Heart left ventricle (tissue), 16 donors: ENCODE data around the gene TGFBR3L. TPM values are rescaled to one million over a fixed set of nuclear protein-coding genes. Genes with fewer than 3 reads are reported as not detected.

Experiments used
- ATAC-seq, 4 donors: fragments of 200-7000 bp; cut with Tn5 transposase; one replicate each; pipeline ENCODE4 v1.9.1; 2020 to 2022; ENCODE audit warnings: moderate library complexity in 4 of 4, mild to moderate bottlenecking in 3 of 4, moderate number of reproducible peaks in 1 of 4
- DNase-seq, 5 donors: peaks; one replicate each; pipeline ENCODE4 v3.0.0-alpha.2; 2020
- H3K27ac ChIP-seq, 12 donors: fragments of 200-600 bp; sonication (generic) in 4 of 12; one replicate each; pipeline versions ENCODE4 v1.5.0 to v1.8.0; 2016 to 2022; ENCODE audit warnings: mild to moderate bottlenecking in 2 of 12
- H3K27me3 ChIP-seq, 9 donors: fragments of 200-600 bp; sonication (generic) in 2 of 9; one replicate each; pipeline versions ENCODE4 v1.5.1 to v1.8.0; 2016 to 2022; ENCODE audit warnings: mild to moderate bottlenecking in 3 of 9
- H3K36me3 ChIP-seq, 9 donors: fragments of 200-600 bp; sonication (generic) in 2 of 9; one replicate each; pipeline versions ENCODE4 v1.5.0 to v1.8.0; 2018 to 2022; ENCODE audit warnings: mild to moderate bottlenecking in 2 of 9
- H3K4me1 ChIP-seq, 12 donors: fragments of 200-600 bp; sonication (generic) in 4 of 12; one replicate each; pipeline versions ENCODE4 v1.5.0 to v1.8.0; 2016 to 2022; ENCODE audit warnings: mild to moderate bottlenecking in 3 of 12
- H3K4me3 ChIP-seq, 12 donors: fragments of 200-600 bp; sonication (generic) in 4 of 12; one replicate each; pipeline versions ENCODE4 v1.5.0 to v1.8.0; 2017 to 2022; ENCODE audit warnings: mild to moderate bottlenecking in 9 of 12, moderate library complexity in 4 of 12
- H3K9me3 ChIP-seq, 12 donors: fragments of 200-600 bp; sonication (generic) in 4 of 12; one replicate each; pipeline versions ENCODE4 v1.5.0 to v1.8.0; 2016 to 2022; ENCODE audit warnings: mild to moderate bottlenecking in 1 of 12
- CTCF ChIP-seq, 12 donors: fragments of 200-600 bp; sonication (generic) in 4 of 12; IDR thresholded peaks; one replicate each; pipeline versions ENCODE4 v1.5.0 to v1.8.0; 2018 to 2022; ENCODE audit warnings: antibody characterized with exemption in 12 of 12, mild to moderate bottlenecking in 5 of 12
- POLR2A ChIP-seq, 2 donors: fragments of 450-650 bp; IDR thresholded peaks; one replicate each; pipeline ENCODE4 v1.6.1; 2017; ENCODE audit warnings: antibody characterized with exemption in 2 of 2, mild to moderate bottlenecking in 2 of 2, moderate library complexity in 2 of 2
- WGBS, 4 donors: extraction: QIAGEN DNeasy Blood & Tissue Kit in 2 of 4; methylation state at CpG; one replicate each; pipeline versions ENCODE4 v1.1.5 to v1.1.7; 2013 to 2018; 5-methylcytosine and 5-hydroxymethylcytosine counted together
- intact Hi-C, 10 donors: fragments of 100-400 bp; cut with DNase I; formaldehyde crosslinking; loops; one replicate each; pipeline versions ENCODE4 v1.11.1 to v1.14.2; 2022
- polyA plus RNA-seq, 2 donors: library from polyadenylated mRNA; stranded (reverse); fragments of 200-250 nt; gene quantifications; one replicate each; pipeline ENCODE4 v1.2.3, GENCODE V29; 2013
- total RNA-seq, 9 donors: library from RNA; depleted of rRNA in 2 of 9; stranded (reverse); fragments of >200 nt in 2 of 9; fragmentation: NEBNext Ultra II Directional in 3 of 9; extraction: Animal tissue kit (Norgen Biotek cat#: 25700) in 3 of 9; gene quantifications; one replicate each; pipeline versions ENCODE4 v1.1.0 to v1.2.4, GENCODE V29; 2016 to 2023
- donor health status: ischemic (EF 13 %, LVEDD 7.1; RV severe dilation, severe dysfunction).
- donor health status: healthy with polysubstance abuse.
- donor health status: DM: no; HTN: yes; CAD: no.
- donor health status: DM: no; HTN: no; CAD: no.
- donor health status: ischemic (EF 25% LVEDD 6.9; RV normal size, moderate dysfunction).
- donor health status: ischemic (EF 25% LVEDD 5.7; RV mildly dilated, moderate dysfunction).
- donor health status: healthy.
- donor health status: DM: yes; HTN: yes; CAD: no.
- donor health status: ischemic (EF 35%, LVEDD 5.7; RV mildly dilated, moderate dysfunction).
- donor health status: nonischemic (EF 11% LVEDD 7.7; RV severe dilation, severe dysfunction).
- donor health status: DM: yes; HTN: yes; CAD: no.
- donor health status: PGD.
- donor health status: ischemic (EF 29% LVEDD 5.4; RV normal size, mild dysfunction).
- donor health status: nonischemic (EF 23%, LVEDD 6.1; RV moderate dilation, normal function).

Gene TGFBR3L
- total and polyA plus RNA-seq, 11 donors: 0.76 to 41.2 (median 6.8) TPM

DNA sequence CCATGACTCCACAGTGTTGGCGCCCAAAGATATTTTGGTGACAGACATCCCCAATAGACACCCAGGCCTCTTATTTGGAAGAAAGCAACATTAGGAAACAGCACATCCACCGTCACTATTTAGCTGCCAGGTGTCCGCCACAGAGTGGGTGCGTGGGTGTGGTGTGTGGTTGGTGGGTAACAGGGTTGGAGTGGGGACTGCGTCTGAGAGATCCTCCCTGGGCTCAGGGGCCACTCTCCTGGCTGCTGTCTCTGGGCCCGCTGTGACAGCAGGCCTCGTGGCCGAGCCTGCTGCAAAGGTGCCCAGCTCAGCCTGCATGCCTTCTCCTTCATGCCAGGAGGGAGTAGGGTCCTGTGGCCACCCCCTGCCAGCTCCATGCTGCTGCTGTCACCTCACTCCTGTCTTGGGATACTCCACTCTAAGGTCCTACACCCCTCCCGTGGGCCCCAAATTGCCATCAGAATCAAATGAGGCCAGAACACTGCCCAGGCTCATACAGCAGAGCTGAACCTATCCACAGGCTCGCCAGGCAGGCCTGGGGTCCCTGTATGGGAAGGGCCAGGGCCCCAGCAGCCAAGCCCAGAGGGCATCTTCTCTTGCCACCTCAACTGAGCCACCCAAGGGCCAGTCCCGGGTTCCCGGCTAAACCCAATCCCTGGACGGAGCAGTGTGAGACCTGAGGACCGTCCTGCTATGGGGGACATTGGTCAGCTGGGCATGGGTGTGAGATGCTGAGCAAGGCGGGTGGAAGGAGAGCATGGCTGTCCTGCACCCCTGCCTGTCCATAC is 53.6 kb downstream of the TGFBR3L start:
- intact Hi-C loops: loop anchor here in 2 of 10 donors (5.0 to 10.0 kb wide), 2 partner anchors 34 to 177 kb away; partner anchors contain the start of gene FBN3 (in 1 of the 2)
- H3K4me1 ChIP-seq: peaks cover 0 to 5% (median 0%) of the 10 kb centered on the region in 12 donors
- no peaks in the 10 kb centered on the region for H3K27me3 ChIP-seq
- ATAC-seq (peak in 1 of 4 donors; percentile 3), DNase-seq (peak in 1 of 5 donors; percentile 27)
- no peak overlapping the region for H3K27ac ChIP-seq
- no peaks in the 10 kb centered on the region for H3K9me3 ChIP-seq
- 92 to 96% (median 93%) methylated on average over 14 to 15 of the region's 15 CpGs for WGBS, 4 donors
- H3K4me3 ChIP-seq: no peak overlapping the region
- TF ChIP-seq CTCF (IDR thresholded peaks at IDR 0.05) (no peak), POLR2A (IDR thresholded peaks at IDR 0.05) (no peak)
- peaks cover 0 to 92% (median 69%) of the 10 kb centered on the region in 9 donors for H3K36me3 ChIP-seq

Other genes with a start within 250 kb of the TGFBR3L start
- gene RETN, start 245.8 kb upstream of the TGFBR3L start, total RNA-seq: 1 to 10 TPM in 1 of 9 donors, not detected in 8; 2.6 TPM
- gene RETN, start 245.8 kb upstream of the TGFBR3L start, polyA plus RNA-seq: 1 to 10 TPM; 4.8 to 9.2 TPM
- 1 to 10 TPM in 1 of 9 donors, under 1 TPM in 5, not detected in 3; 0.16 to 1.4 (median 0.54) TPM for gene MCEMP1, start 237.7 kb upstream of the TGFBR3L start, total RNA-seq
- gene MCEMP1, start 237.7 kb upstream of the TGFBR3L start, polyA plus RNA-seq: 1 to 10 TPM in 1 of 2 donors, under 1 TPM in 1; 0.34 to 1.1 TPM
- 100 to 1,000 TPM in 4 of 9 donors, 10 to 100 TPM in 5; 65.9 to 124 (median 96.9) TPM for gene TRAPPC5, start 234.0 kb upstream of the TGFBR3L start, total RNA-seq
- 100 to 1,000 TPM in 1 of 2 donors, 10 to 100 TPM in 1; 60.1 to 170 TPM for gene TRAPPC5, start 234.0 kb upstream of the TGFBR3L start, polyA plus RNA-seq
- gene FCER2, start 212.7 kb upstream of the TGFBR3L start, total RNA-seq: 1 to 10 TPM in 1 of 9 donors, under 1 TPM in 2, not detected in 6; 0.23 to 1.5 (median 0.54) TPM
- under 1 TPM; 0.06 to 0.15 TPM for gene FCER2, start 212.7 kb upstream of the TGFBR3L start, polyA plus RNA-seq
- 1 to 10 TPM in 4 of 9 donors, under 1 TPM in 4, not detected in 1; 0.29 to 6.4 (median 1.1) TPM for gene CLEC4G, start 182.7 kb upstream of the TGFBR3L start, total RNA-seq
- under 1 TPM; 0.22 to 0.38 TPM for gene CLEC4G, start 182.7 kb upstream of the TGFBR3L start, polyA plus RNA-seq
- 10 to 100 TPM in 2 of 9 donors, 1 to 10 TPM in 7; 1.3 to 56.2 (median 5.4) TPM for gene CD209, start 167.3 kb upstream of the TGFBR3L start, total RNA-seq
- gene CD209, start 167.3 kb upstream of the TGFBR3L start, polyA plus RNA-seq: under 1 TPM; 0.53 to 0.75 TPM
- gene CLEC4M, start 151.6 kb upstream of the TGFBR3L start, total RNA-seq: not detected
- gene CLEC4M, start 151.6 kb upstream of the TGFBR3L start, polyA plus RNA-seq: not detected
- gene EVI5L, start 84.6 kb upstream of the TGFBR3L start, total RNA-seq: 10 to 100 TPM; 18.2 to 41.9 (median 22.1) TPM
- 10 to 100 TPM; 20.5 to 34.7 TPM for gene EVI5L, start 84.6 kb upstream of the TGFBR3L start, polyA plus RNA-seq
- gene PRR36, start 40.4 kb upstream of the TGFBR3L start, total RNA-seq: under 1 TPM in 5 of 9 donors, not detected in 4; 0.07 to 0.27 (median 0.11) TPM
- under 1 TPM; 0.01 to 0.04 TPM for gene PRR36, start 40.4 kb upstream of the TGFBR3L start, polyA plus RNA-seq
- 1 to 10 TPM in 4 of 9 donors, under 1 TPM in 5; 0.17 to 2.2 (median 1.00) TPM for gene LRRC8E, start 26.3 kb upstream of the TGFBR3L start, total RNA-seq
- gene LRRC8E, start 26.3 kb upstream of the TGFBR3L start, polyA plus RNA-seq: 1 to 10 TPM in 1 of 2 donors, under 1 TPM in 1; 0.27 to 2.6 TPM
- gene MAP2K7, start 11.0 kb upstream of the TGFBR3L start, total RNA-seq: 10 to 100 TPM; 11.6 to 26.6 (median 23.5) TPM
- 10 to 100 TPM; 22.2 to 35.5 TPM for gene MAP2K7, start 11.0 kb upstream of the TGFBR3L start, polyA plus RNA-seq
- gene SNAPC2, start 5.5 kb downstream of the TGFBR3L start, total RNA-seq: 10 to 100 TPM in 4 of 9 donors, 1 to 10 TPM in 5; 6.8 to 16.7 (median 9.3) TPM
- gene SNAPC2, start 5.5 kb downstream of the TGFBR3L start, polyA plus RNA-seq: 10 to 100 TPM; 10.4 to 28.9 TPM
- gene CTXN1, start 11.3 kb downstream of the TGFBR3L start, total RNA-seq: 1 to 10 TPM in 2 of 9 donors, under 1 TPM in 5, not detected in 2; 0.21 to 3.3 (median 0.32) TPM
- under 1 TPM in 1 of 2 donors, not detected in 1; 0.87 TPM for gene CTXN1, start 11.3 kb downstream of the TGFBR3L start, polyA plus RNA-seq
- gene TIMM44, start 28.8 kb downstream of the TGFBR3L start, total RNA-seq: 10 to 100 TPM; 55.9 to 99.9 (median 70.6) TPM
- gene TIMM44, start 28.8 kb downstream of the TGFBR3L start, polyA plus RNA-seq: 100 to 1,000 TPM in 1 of 2 donors, 10 to 100 TPM in 1; 99.6 to 140 TPM
- gene ELAVL1, start 90.8 kb downstream of the TGFBR3L start, total RNA-seq: 10 to 100 TPM; 31.4 to 62.0 (median 53.4) TPM
- 10 to 100 TPM in 1 of 2 donors, 1 to 10 TPM in 1; 9.8 to 38.9 TPM for gene ELAVL1, start 90.8 kb downstream of the TGFBR3L start, polyA plus RNA-seq
- gene CCL25, start 137.9 kb downstream of the TGFBR3L start, total RNA-seq: not detected
- gene CCL25, start 137.9 kb downstream of the TGFBR3L start, polyA plus RNA-seq: not detected
- under 1 TPM in 1 of 9 donors, not detected in 8; 0.32 TPM for gene FBN3, start 234.8 kb downstream of the TGFBR3L start, total RNA-seq
- gene FBN3, start 234.8 kb downstream of the TGFBR3L start, polyA plus RNA-seq: not detected